ENCODE data around the gene STK25.

GRCh38 chr2:241550616-241551580 lies 42.5 kb upstream of the STK25 start:
- no peak for TF ChIP-seq POLR2A (IDR thresholded peaks at IDR 0.05; ENCODE audit: low read length)
- no peak for TF ChIP-seq GATA1 (IDR thresholded peaks at IDR 0.05; ENCODE audit: low read depth, low read length)

Measured in erythroblast (primary cell).